Cortex of kidney (tissue), 1 donor: ENCODE data around the gene LTB4R2.
"Not testable (repeated sequence)": the region's sequence is repeated elsewhere in the genome, so short reads cannot be mapped to it uniquely, and the experiment has no call there.

Experiments
- DNase-seq: peaks from one replicate; lab custom pipeline; 2025; lab: John Stamatoyannopoulos, UW

LTB4R2 gene

DNA sequence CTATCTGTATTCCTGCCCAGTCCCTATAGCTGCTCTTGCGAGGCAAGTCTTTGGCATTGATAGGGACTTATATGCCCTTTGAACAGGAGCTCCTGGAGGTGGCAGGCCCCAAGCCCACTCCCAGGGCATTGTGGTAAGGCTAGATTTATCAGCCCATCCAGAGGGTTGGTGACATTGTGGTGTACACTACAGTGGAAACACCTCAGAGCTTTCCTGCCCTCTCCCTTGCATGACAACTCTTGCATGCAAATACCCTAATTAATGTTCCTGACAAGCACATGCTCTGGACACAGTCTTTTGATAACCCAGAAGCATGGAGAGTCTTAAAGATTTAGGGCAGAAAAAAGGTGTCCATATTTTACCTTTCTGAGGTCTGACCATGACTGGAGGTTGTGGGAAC is 30.7 kb downstream of the LTB4R2 start:
- DNase-seq, result no peak

GRCh38 chr14:24342889-24343288 is 32.9 kb downstream of the LTB4R2 start:
- no peak for DNase-seq

DNA sequence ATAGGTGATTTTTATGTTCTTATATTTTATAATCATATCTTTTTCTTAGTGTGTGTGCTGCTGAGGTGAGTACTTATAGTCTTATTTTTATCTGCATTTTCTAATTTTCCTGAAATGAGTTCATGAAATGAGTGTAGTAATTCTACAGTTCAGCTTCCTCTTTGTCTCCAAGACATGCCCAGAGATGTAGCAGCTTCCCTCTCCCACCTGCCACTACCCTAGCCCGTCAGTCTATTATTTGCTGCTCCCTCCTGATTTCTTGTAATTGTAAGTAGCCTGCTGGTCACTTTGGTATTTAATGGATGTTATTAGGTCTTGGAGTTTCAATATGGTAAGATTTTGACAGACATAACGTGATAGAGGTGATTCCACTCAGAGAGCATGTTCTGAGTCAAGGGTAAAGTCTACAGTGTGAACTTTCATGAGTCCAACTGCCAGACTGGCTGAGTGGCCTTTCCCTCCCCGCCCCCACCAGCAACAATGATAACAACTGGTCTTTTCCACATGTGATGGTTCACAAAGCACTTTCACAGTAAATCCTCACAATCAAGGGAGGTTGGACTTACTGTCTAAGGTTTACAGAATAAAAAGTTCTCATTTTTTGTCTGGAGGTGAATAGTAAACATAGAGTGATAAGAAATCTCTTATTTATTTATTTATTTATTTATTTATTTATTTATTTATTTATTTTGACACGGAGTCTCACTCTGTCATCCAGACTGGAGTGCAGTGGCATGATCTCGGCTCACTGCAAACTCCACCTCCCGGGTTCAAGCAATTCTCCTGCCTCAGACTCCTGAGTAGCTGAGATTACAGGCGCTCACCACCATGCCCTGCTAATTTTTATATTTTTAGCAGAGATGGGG is 34.1 kb downstream of the LTB4R2 start:
- DNase-seq, result no peak

- DNase-seq, result no peak
Measured at GRCh38 chr14:24347134-24347533, 37.2 kb downstream of the LTB4R2 start.

- DNase-seq, result no peak
Measured at GRCh38 chr14:24348186-24348585, 38.2 kb downstream of the LTB4R2 start.

DNA sequence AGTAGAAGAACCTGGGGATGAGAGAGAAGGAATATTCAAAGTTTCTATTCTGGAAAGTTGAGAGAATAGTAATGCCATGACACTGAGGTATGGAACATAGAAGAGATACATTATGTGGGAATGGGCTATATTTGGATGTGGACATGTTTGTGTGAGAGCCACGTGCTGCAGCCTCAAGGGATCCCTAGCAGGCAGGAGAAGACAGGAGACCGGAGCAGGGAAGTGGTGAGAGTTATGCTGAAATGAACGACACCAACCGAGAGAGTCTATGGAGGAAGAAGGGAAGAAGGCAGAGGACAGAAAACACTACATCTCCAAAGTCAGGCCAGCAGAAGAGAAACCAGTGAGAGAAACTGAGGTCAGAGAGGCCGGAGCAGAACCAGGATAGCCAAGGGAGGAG is 39.8 kb downstream of the LTB4R2 start:
- DNase-seq, result no peak

GRCh38 chr14:24351517-24351916 is 41.6 kb downstream of the LTB4R2 start:
- DNase-seq, result no peak

DNA sequence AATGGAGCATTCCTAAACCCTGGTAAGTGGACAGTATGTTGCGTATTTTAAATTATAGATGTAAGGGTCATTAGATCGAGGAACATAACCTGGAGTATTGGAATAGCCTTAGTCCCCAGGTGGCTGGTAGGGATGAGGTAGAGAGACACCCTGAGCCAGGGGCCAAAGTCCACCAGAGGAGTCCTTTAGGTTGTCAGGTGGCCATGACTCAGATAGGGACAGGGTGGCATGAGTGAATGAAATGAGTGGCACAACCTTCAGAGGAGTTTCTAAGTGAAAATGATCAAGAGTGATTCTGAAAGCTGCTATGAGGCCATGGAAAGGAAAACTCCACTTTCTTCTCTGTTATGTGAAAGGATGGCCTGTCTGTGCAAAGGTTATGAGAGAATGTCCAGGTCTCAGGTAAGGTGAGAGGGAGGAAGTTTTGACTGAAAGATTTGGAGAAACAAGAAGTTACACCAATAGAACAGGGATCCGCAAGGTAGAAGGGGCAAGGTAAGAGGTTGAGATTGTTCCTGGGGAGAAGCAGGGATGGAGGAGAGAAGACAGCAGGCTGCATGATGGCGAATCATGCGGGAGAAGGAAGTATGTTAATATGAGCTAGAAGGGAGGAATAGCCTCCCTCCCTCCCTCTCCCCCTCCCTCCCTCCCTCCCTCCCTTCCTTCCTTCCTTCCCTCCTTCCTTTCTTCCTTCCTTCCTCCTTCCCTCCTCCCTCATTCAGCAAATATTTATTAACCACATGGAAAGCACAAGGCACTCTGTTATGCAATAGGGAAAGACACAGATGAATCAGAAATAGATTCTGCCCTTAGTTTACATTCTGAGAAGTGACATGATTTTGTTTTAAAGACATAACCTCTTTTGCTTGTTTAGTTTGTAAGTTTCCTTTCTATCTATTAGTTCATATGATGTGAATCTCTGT is 43.9 kb downstream of the LTB4R2 start:
- no peak for DNase-seq

DNA sequence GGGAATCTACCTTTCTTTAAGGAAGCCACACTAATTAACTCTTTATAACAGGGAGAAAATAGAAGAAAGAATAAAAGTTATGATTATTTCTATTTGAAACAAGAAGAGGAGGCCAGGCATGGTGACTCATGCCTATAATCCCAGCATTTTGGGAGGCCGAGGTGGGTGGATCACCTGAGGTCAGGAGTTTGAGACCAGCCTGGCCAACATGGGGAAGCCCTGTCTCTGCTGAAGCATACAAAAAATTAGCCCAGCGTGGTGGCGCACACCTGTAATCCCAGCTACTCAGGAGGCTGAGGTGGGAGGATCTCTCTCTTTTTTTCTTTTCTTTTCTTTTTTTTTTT is 44.5 kb downstream of the LTB4R2 start:
- DNase-seq, result not testable (repeated sequence)

- no peak for DNase-seq
Measured at GRCh38 chr14:24355009-24355408, 45.1 kb downstream of the LTB4R2 start.

- DNase-seq, result no peak
Measured at GRCh38 chr14:24356208-24356607, 46.3 kb downstream of the LTB4R2 start.

- DNase-seq, result no peak
Measured at GRCh38 chr14:24360281-24360680, 50.3 kb downstream of the LTB4R2 start.

DNA sequence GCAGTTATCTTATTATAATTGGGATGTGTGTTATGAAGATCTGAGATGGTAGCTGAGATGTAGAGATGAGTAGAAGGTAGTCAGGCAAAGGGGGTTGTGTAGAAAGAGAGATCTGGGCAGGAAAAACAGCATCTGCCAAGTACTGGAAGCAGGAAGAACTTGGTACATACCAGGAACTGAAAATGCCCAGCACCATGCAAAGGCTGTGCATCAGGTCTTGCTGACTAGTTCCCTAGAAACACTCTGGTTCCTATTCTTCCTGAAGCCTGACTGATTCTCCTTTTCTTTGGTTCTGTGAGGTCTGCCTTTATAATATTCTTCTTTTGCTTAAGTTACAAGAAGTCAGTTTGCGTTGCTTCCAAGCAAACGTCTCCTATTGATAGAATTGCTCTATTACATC is 51.4 kb downstream of the LTB4R2 start:
- no peak for DNase-seq
